ENCODE data around the gene GLI2.

The GLI2 gene

DNA sequence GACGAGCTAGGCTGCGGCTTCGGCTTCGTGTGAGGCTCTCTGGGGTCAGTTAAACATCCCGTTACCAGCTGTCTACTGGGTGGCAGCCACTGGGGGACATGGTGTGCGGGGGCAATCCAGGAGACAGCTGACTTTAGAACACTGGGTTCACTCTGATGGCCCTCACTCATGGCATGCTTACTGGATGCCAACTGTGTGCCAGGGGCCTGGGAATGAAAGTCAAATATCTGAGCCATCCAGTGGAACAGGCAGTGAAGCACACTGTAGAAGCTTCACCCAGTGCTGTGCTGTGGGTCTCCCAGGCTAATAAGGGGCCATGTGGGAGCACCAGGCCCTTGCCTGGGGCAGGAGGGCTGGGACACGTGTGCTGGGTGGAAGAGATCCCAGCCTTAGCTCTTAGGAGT, 48.3 kb downstream of the GLI2 start:
- 0 out of 2 replicates have a peak overlapping the region, but pooled peaks have one; percentile 38 for H3K9ac ChIP-seq
- no peaks in the 10 kb centered on the region for H4K20me1 ChIP-seq
- peak overlapping the region; percentile 26; the same call in 1 of the 2 replicates for H3K27ac ChIP-seq
- H3K27me3 ChIP-seq, result no peaks in the 10 kb centered on the region
- peak overlapping the region; percentile 69 for H3K4me2 ChIP-seq
- no peak for TF ChIP-seq Cebpa-rat (IDR thresholded peaks at IDR 0.05)
- no peaks in the 10 kb centered on the region for H3K9me3 ChIP-seq
- no peaks in the 10 kb centered on the region for H3K36me3 ChIP-seq
- peaks cover 32% of the 10 kb centered on the region for H3K4me1 ChIP-seq
- H3K4me3 ChIP-seq, result no peak overlapping the region
